GM23248 (cell line): ENCODE results near the gene ZC3H4.

ENCODE experiments used
- EZH2 ChIP-seq: fragments of 200-600 bp; sonication (generic); IDR thresholded peaks from 2 replicates; pipeline ENCODE4 v1.6.1; 2018; ENCODE audit warnings: antibody characterized with exemption, mild to moderate bottlenecking; ENCODE audit not compliant: insufficient read depth, poor library complexity, severe bottlenecking
- EZH2phosphoT487 ChIP-seq: fragments of 200-600 bp; sonication (generic); IDR thresholded peaks from 2 replicates; pipeline ENCODE4 v1.6.1; 2018; ENCODE audit warnings: antibody characterized with exemption, moderate library complexity, mild to moderate bottlenecking, low read depth; ENCODE audit not compliant: insufficient read depth

- TF ChIP-seq EZH2 = no peak
- no peak for TF ChIP-seq EZH2phosphoT487
Observed at GRCh38 chr19:47070756-47071155, 42.8 kb downstream of the ZC3H4 start.
